GM12891 (cell line): ENCODE data around the gene SAMD9.

Experiments used
- POLR2AphosphoS5 ChIP-seq: IDR thresholded peaks from 2 replicates; pipeline ENCODE4 v1.6.1; 2011; ENCODE audit warnings: low read depth, low read length, control low read depth
- TAF1 ChIP-seq: IDR thresholded peaks from 2 replicates; pipeline ENCODE4 v1.6.1; 2011; ENCODE audit warnings: low read depth, low read length, control low read depth

DNA sequence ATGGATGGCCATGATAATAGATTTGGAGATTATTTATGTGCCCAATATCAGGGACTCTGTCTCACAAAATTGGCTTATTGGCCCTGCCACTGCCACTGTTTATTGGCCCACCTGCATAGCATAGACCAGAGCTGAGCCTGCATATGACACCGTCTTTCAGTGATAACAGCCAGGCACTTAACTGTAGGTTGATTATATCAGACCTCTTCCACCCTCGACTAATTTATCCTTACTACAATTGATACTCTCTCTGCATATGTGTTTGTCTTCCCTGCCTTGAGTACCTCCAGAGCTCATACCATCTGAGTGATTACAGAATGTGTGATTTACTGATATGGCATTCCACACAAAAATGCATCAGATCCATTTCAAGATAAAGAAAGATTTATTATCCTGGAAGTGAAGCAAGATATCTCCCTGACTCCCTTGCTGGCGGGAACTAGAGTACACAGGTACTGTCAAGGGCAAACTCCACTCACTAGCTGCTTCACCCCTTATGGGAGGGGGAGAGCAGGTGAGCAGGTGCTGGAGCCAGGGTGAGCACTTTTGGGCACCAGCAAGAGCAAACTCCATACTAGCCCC, 43.5 kb upstream of the SAMD9 start:
- TF ChIP-seq TAF1 = no peak
- no peak for TF ChIP-seq POLR2AphosphoS5
